ENCODE data around the gene PRC1. TPM values are rescaled to one million over a fixed set of nuclear protein-coding genes. Genes with fewer than 3 reads are reported as not detected.
"Not testable (repeated sequence)": the region's sequence is repeated elsewhere in the genome, so short reads cannot be mapped to it uniquely, and the experiment has no call there.

PRC1 gene
- polyA plus RNA-seq, 1 donor = 40.0 TPM

- H3K27ac ChIP-seq (ENCODE audit: low read length); H3K9me3 ChIP-seq (ENCODE audit: control insufficient read depth, low read depth, low read length); H3K4me3 ChIP-seq (ENCODE audit: low read length); H3K36me3 ChIP-seq (ENCODE audit: control insufficient read depth, insufficient read depth, low read length); H3K27me3 ChIP-seq (ENCODE audit: control insufficient read depth, insufficient read depth, low read length); DNase-seq: not testable (repeated sequence)
- no CpG with 5 or more reads among the region's 10 CpGs for WGBS (ENCODE audit: insufficient coverage, low lambda C conversion rate)
- peaks cover 12% of the 10 kb centered on the region for H3K4me1 ChIP-seq (ENCODE audit: control insufficient read depth, insufficient read depth, low read length)
Measured at GRCh38 chr15:90926766-90927165, 67.6 kb downstream of the PRC1 start.

GRCh38 chr15:90924375-90924774, 70.0 kb downstream of the PRC1 start:
- no peak overlapping the region for H3K27ac ChIP-seq (ENCODE audit: low read length)
- no peak overlapping the region for H3K4me3 ChIP-seq (ENCODE audit: low read length)
- peaks cover 18% of the 10 kb centered on the region for H3K36me3 ChIP-seq (ENCODE audit: control insufficient read depth, insufficient read depth, low read length)
- WGBS (ENCODE audit: insufficient coverage, low lambda C conversion rate) = no CpG with 5 or more reads among the region's 5 CpGs
- no peak for DNase-seq
- H3K9me3 ChIP-seq (ENCODE audit: control insufficient read depth, low read depth, low read length) = no peaks in the 10 kb centered on the region
- no peaks in the 10 kb centered on the region for H3K4me1 ChIP-seq (ENCODE audit: control insufficient read depth, insufficient read depth, low read length)
- no peaks in the 10 kb centered on the region for H3K27me3 ChIP-seq (ENCODE audit: control insufficient read depth, insufficient read depth, low read length)

- not testable (repeated sequence) for DNase-seq
- WGBS (ENCODE audit: insufficient coverage, low lambda C conversion rate) = no CpG with 5 or more reads among the region's 7 CpGs
Measured at GRCh38 chr15:90922712-90923322, 71.5 kb downstream of the PRC1 start.

GRCh38 chr15:90921887-90922286, 72.4 kb downstream of the PRC1 start:
- no peaks in the 10 kb centered on the region for H3K4me1 ChIP-seq (ENCODE audit: control insufficient read depth, insufficient read depth, low read length)
- WGBS (ENCODE audit: insufficient coverage, low lambda C conversion rate) = 93% methylated on average over 2 of the region's 4 CpGs
- H3K4me3 ChIP-seq (ENCODE audit: low read length) = no peak overlapping the region
- peaks cover 39% of the 10 kb centered on the region for H3K36me3 ChIP-seq (ENCODE audit: control insufficient read depth, insufficient read depth, low read length)
- no peaks in the 10 kb centered on the region for H3K27me3 ChIP-seq (ENCODE audit: control insufficient read depth, insufficient read depth, low read length)
- no peak for DNase-seq
- no peaks in the 10 kb centered on the region for H3K9me3 ChIP-seq (ENCODE audit: control insufficient read depth, low read depth, low read length)
- H3K27ac ChIP-seq (ENCODE audit: low read length) = no peak overlapping the region

More at GRCh38 chr15:90922712-90923322, 71.5 kb downstream of the PRC1 start:
- H3K27ac ChIP-seq (ENCODE audit: low read length); H3K9me3 ChIP-seq (ENCODE audit: control insufficient read depth, low read depth, low read length); H3K4me1 ChIP-seq (ENCODE audit: control insufficient read depth, insufficient read depth, low read length); H3K4me3 ChIP-seq (ENCODE audit: low read length); H3K27me3 ChIP-seq (ENCODE audit: control insufficient read depth, insufficient read depth, low read length): not testable (repeated sequence)
- peaks cover 30% of the 10 kb centered on the region for H3K36me3 ChIP-seq (ENCODE audit: control insufficient read depth, insufficient read depth, low read length)

GRCh38 chr15:90918835-90919234, 75.5 kb downstream of the PRC1 start:
- no peaks in the 10 kb centered on the region for H3K27me3 ChIP-seq (ENCODE audit: control insufficient read depth, insufficient read depth, low read length)
- no peak for DNase-seq
- H3K36me3 ChIP-seq (ENCODE audit: control insufficient read depth, insufficient read depth, low read length) = peaks cover 61% of the 10 kb centered on the region
- H3K4me3 ChIP-seq (ENCODE audit: low read length) = no peak overlapping the region
- WGBS (ENCODE audit: insufficient coverage, low lambda C conversion rate) = no CpG with 5 or more reads among the region's 6 CpGs
- H3K27ac ChIP-seq (ENCODE audit: low read length) = no peak overlapping the region
- no peaks in the 10 kb centered on the region for H3K9me3 ChIP-seq (ENCODE audit: control insufficient read depth, low read depth, low read length)
- H3K4me1 ChIP-seq (ENCODE audit: control insufficient read depth, insufficient read depth, low read length) = no peaks in the 10 kb centered on the region

- DNase-seq = no peak
- Histone ChIP-seq H3K4me1 (ENCODE audit: control insufficient read depth, insufficient read depth, low read length) (no peaks in the 10 kb centered on the region), H3K36me3 (ENCODE audit: control insufficient read depth, insufficient read depth, low read length) (peaks cover 67% of the 10 kb centered on the region)
Measured at GRCh38 chr15:90918034-90918788, 76.1 kb downstream of the PRC1 start.

GRCh38 chr15:90917569-90917968, 76.8 kb downstream of the PRC1 start:
- Histone ChIP-seq H3K9me3 (ENCODE audit: control insufficient read depth, low read depth, low read length) (no peaks in the 10 kb centered on the region), H3K4me1 (ENCODE audit: control insufficient read depth, insufficient read depth, low read length) (no peaks in the 10 kb centered on the region), H3K27ac (ENCODE audit: low read length) (no peak overlapping the region), H3K36me3 (ENCODE audit: control insufficient read depth, insufficient read depth, low read length) (peaks cover 73% of the 10 kb centered on the region), H3K27me3 (ENCODE audit: control insufficient read depth, insufficient read depth, low read length) (no peaks in the 10 kb centered on the region), H3K4me3 (ENCODE audit: low read length) (no peak overlapping the region)
- WGBS (ENCODE audit: insufficient coverage, low lambda C conversion rate) = no CpG with 5 or more reads among the region's 12 CpGs
- DNase-seq = no peak

More at GRCh38 chr15:90918034-90918788, 76.1 kb downstream of the PRC1 start:
- H3K9me3 ChIP-seq (ENCODE audit: control insufficient read depth, low read depth, low read length) = no peaks in the 10 kb centered on the region
- H3K4me3 ChIP-seq (ENCODE audit: low read length) = no peak overlapping the region
- no CpG with 5 or more reads among the region's 23 CpGs for WGBS (ENCODE audit: insufficient coverage, low lambda C conversion rate)
- H3K27ac ChIP-seq (ENCODE audit: low read length) = no peak overlapping the region
- no peaks in the 10 kb centered on the region for H3K27me3 ChIP-seq (ENCODE audit: control insufficient read depth, insufficient read depth, low read length)

- no CpG with 5 or more reads among the region's 11 CpGs for WGBS (ENCODE audit: insufficient coverage, low lambda C conversion rate)
- Histone ChIP-seq H3K9me3 (ENCODE audit: control insufficient read depth, low read depth, low read length) (no peaks in the 10 kb centered on the region), H3K4me1 (ENCODE audit: control insufficient read depth, insufficient read depth, low read length) (no peaks in the 10 kb centered on the region), H3K27me3 (ENCODE audit: control insufficient read depth, insufficient read depth, low read length) (no peaks in the 10 kb centered on the region), H3K27ac (ENCODE audit: low read length) (no peak overlapping the region), H3K36me3 (ENCODE audit: control insufficient read depth, insufficient read depth, low read length) (peaks cover 84% of the 10 kb centered on the region), H3K4me3 (ENCODE audit: low read length) (no peak overlapping the region)
- no peak for DNase-seq
Measured at GRCh38 chr15:90916461-90916860, 77.9 kb downstream of the PRC1 start.

Other genes starting within 250 kb of the PRC1 start
- gene FURIN, start 125.9 kb downstream of the PRC1 start, polyA plus RNA-seq = 91.6 TPM
- gene FES, start 110.0 kb downstream of the PRC1 start, polyA plus RNA-seq = 17.9 TPM
- 44.0 TPM for gene MAN2A2, start 91.2 kb downstream of the PRC1 start, polyA plus RNA-seq
- 19.2 TPM for gene HDDC3, start 62.0 kb downstream of the PRC1 start, polyA plus RNA-seq
- 49.1 TPM for gene UNC45A, start 59.2 kb downstream of the PRC1 start, polyA plus RNA-seq
- 22.9 TPM for gene RCCD1, start 39.7 kb downstream of the PRC1 start, polyA plus RNA-seq
- gene VPS33B, start 28.1 kb upstream of the PRC1 start, polyA plus RNA-seq = 14.2 TPM
- 2.4 TPM for gene SV2B, start 105.7 kb upstream of the PRC1 start, polyA plus RNA-seq

Data from large intestine (tissue), 3 donors.